Hepatocyte (in vitro differentiated cells): ENCODE measurements around the gene DAB2.

Experiments
- CTCF ChIP-seq: fragments of 200-600 bp; sonication (generic); IDR thresholded peaks from 2 replicates; pipeline ENCODE4 v1.5.1; 2016; ENCODE audit warnings: antibody characterized with exemption, mild to moderate bottlenecking; ENCODE audit not compliant: poor library complexity
- EZH2 ChIP-seq: fragments of 200-600 bp; sonication (generic); IDR thresholded peaks from 2 replicates; pipeline ENCODE4 v1.6.1; 2016; ENCODE audit warnings: antibody characterized with exemption, mild to moderate bottlenecking, borderline replicate concordance
- EZH2phosphoT487 ChIP-seq: fragments of 200-600 bp; sonication (generic); IDR thresholded peaks from one replicate; pipeline ENCODE4 v1.6.1; 2018; ENCODE audit warnings: antibody characterized with exemption, mild to moderate bottlenecking, low read depth, moderate library complexity; ENCODE audit not compliant: unreplicated experiment, severe bottlenecking

- TF ChIP-seq CTCF: no peak
- no peak for TF ChIP-seq EZH2
- no peak for TF ChIP-seq EZH2phosphoT487
Observed at GRCh38 chr5:39419796-39420195, 5.0 kb downstream of the DAB2 start.
